IMR-90 (cell line): Measurements from ENCODE around the gene SORCS1. TPM values are rescaled to one million over a fixed set of nuclear protein-coding genes. Genes with fewer than 3 reads are reported as not detected.

Experiments
- ATAC-seq: fragments of 200-7000 bp; cut with Tn5 transposase; 2 replicates; pipeline ENCODE4 v1.9.1; 2020; ENCODE audit warnings: low read depth, mild to moderate bottlenecking, moderate library complexity
- BruUV-seq: library from RNA; stranded (reverse); fragments of 400-500 nt; replicated peaks from 2 replicates; lab custom pipeline; 2021; lab: Mats Ljungman, UMichigan
- CTCF ChIA-PET: fragments of 300-600 bp; formaldehyde crosslinking; extraction: SDS; loops from one replicate; lab custom pipeline; 2021; ENCODE audit warnings: antibody characterized with exemption; lab: Yijun Ruan, JAX
- POLR2A ChIA-PET: fragments of 300-600 bp; sonication (Branson Sonifier 250); formaldehyde crosslinking; loops from one replicate; lab custom pipeline; 2022; ENCODE audit warnings: antibody characterized with exemption; ENCODE audit not compliant: unreplicated experiment; lab: Charles Lee
- DNase-seq: peaks from one replicate; pipeline ENCODE4 v3.0.0; 2013
- H2AFZ ChIP-seq: replicated peaks from 2 replicates; pipeline ENCODE3; 2013; ENCODE audit warnings: low read length, mild to moderate bottlenecking; ENCODE audit not compliant: poor library complexity
- H2AK5ac ChIP-seq: 2 replicates; pipeline ENCODE4 v1.6.1; 2013; ENCODE audit warnings: low read depth, low read length, inconsistent platforms
- H2AK9ac ChIP-seq: replicated peaks from 2 replicates; pipeline ENCODE3; 2013; ENCODE audit warnings: mild to moderate bottlenecking, low read depth, low read length, moderate library complexity; ENCODE audit not compliant: poor library complexity
- H2BK120ac ChIP-seq: 2 replicates; pipeline ENCODE4 v1.6.1; 2013; ENCODE audit warnings: low read depth, low read length, inconsistent platforms
- H2BK15ac ChIP-seq: 3 replicates; pipeline ENCODE4 v1.6.1; 2013; ENCODE audit warnings: low read depth, low read length, inconsistent platforms
- H2BK20ac ChIP-seq: 2 replicates; pipeline ENCODE4 v1.6.1; 2013; ENCODE audit warnings: low read depth, mild to moderate bottlenecking, inconsistent platforms, low read length, moderate library complexity
- H2BK5ac ChIP-seq: 2 replicates; pipeline ENCODE4 v1.6.1; 2013; ENCODE audit warnings: mild to moderate bottlenecking, low read depth, low read length, inconsistent platforms; ENCODE audit not compliant: poor library complexity, severe bottlenecking
- H3K14ac ChIP-seq: replicated peaks from 2 replicates; pipeline ENCODE4 v1.6.1; 2013; ENCODE audit warnings: low read depth, low read length, inconsistent platforms
- H3K18ac ChIP-seq: 2 replicates; pipeline ENCODE4 v1.6.1; 2013; ENCODE audit warnings: low read depth, low read length, control low read depth
- H3K23ac ChIP-seq: 2 replicates; pipeline ENCODE4 v1.6.1; 2013; ENCODE audit warnings: low read depth, low read length, inconsistent platforms
- H3K27ac ChIP-seq: 2 replicates; pipeline ENCODE4 v1.5.1; 2013; ENCODE audit warnings: mild to moderate bottlenecking, control low read depth, low read length; ENCODE audit not compliant: insufficient read depth
- H3K27me3 ChIP-seq: 2 replicates; pipeline ENCODE4 v1.6.1; 2013; ENCODE audit warnings: low read length; ENCODE audit not compliant: control insufficient read depth, insufficient read depth
- H3K36me3 ChIP-seq: 2 replicates; pipeline ENCODE4 v1.6.1; 2013; ENCODE audit warnings: low read length, mixed read lengths; ENCODE audit not compliant: control insufficient read depth, insufficient read depth
- H3K4ac ChIP-seq: 2 replicates; pipeline ENCODE4 v1.6.1; 2013; ENCODE audit warnings: low read depth, low read length, inconsistent platforms
- H3K4me1 ChIP-seq: 2 replicates; pipeline ENCODE4 v1.6.1; 2013; ENCODE audit warnings: low read length, mixed read lengths; ENCODE audit not compliant: control insufficient read depth, insufficient read depth
- H3K4me2 ChIP-seq: 2 replicates; pipeline ENCODE4 v1.6.1; 2013; ENCODE audit warnings: low read depth, mild to moderate bottlenecking, control low read depth, low read length, moderate library complexity
- H3K4me3 ChIP-seq: 2 replicates; pipeline ENCODE4 v1.5.1; 2013; ENCODE audit warnings: low read depth, mild to moderate bottlenecking, control low read depth, low read length, moderate library complexity; ENCODE audit not compliant: insufficient read depth
- H3K56ac ChIP-seq: 2 replicates; pipeline ENCODE4 v1.6.1; 2013; ENCODE audit warnings: low read length, inconsistent platforms; ENCODE audit not compliant: insufficient read depth; ENCODE audit errors: extremely low read depth
- H3K79me1 ChIP-seq, 2 experiments: 2 replicates each; pipeline ENCODE4 v1.6.1; 2013; ENCODE audit warnings: low read length in 2 of 2, inconsistent platforms in 1 of 2, low read depth in 1 of 2
- H3K9ac ChIP-seq: 2 replicates; pipeline ENCODE4 v1.6.1; 2013; ENCODE audit warnings: low read depth, low read length, control low read depth
- H3K9me1 ChIP-seq: 2 replicates; pipeline ENCODE4 v1.6.1; 2013; ENCODE audit warnings: low read length, inconsistent platforms; ENCODE audit not compliant: insufficient read depth
- H3K9me3 ChIP-seq: 2 replicates; pipeline ENCODE4 v1.6.1; 2013; ENCODE audit warnings: low read length; ENCODE audit not compliant: control insufficient read depth, insufficient read depth
- H4K20me1 ChIP-seq: 2 replicates; pipeline ENCODE4 v1.6.1; 2013; ENCODE audit warnings: low read length, inconsistent platforms; ENCODE audit not compliant: insufficient read depth
- H4K5ac ChIP-seq: 2 replicates; pipeline ENCODE4 v1.6.1; 2013; ENCODE audit warnings: mild to moderate bottlenecking, low read depth, low read length, control low read depth
- H4K8ac ChIP-seq, 2 experiments: 2 replicates each; pipeline ENCODE4 v1.6.1; 2013; ENCODE audit warnings: low read depth in 2 of 2, low read length in 2 of 2, control low read depth in 1 of 2, inconsistent platforms in 1 of 2
- H4K91ac ChIP-seq: 2 replicates; pipeline ENCODE4 v1.6.1; 2013; ENCODE audit warnings: low read depth, low read length, inconsistent platforms; ENCODE audit not compliant: insufficient read depth
- BHLHE40 ChIP-seq: fragments of 150-350 bp; IDR thresholded peaks from 2 replicates; pipeline ENCODE4 v1.6.1; 2016; ENCODE audit warnings: mild to moderate bottlenecking, low read depth, low read length
- CEBPB ChIP-seq: IDR thresholded peaks from 2 replicates; pipeline ENCODE4 v1.6.1; 2012; ENCODE audit warnings: low read depth, low read length, improper control_type of control experiment
- CHD1 ChIP-seq: IDR thresholded peaks from 2 replicates; pipeline ENCODE4 v1.6.1; 2012; ENCODE audit warnings: low read depth, low read length, improper control_type of control experiment
- CTCF ChIP-seq: conservative IDR thresholded peaks from 2 replicates; pipeline ENCODE4 v1.5.1; 2012; ENCODE audit warnings: mild to moderate bottlenecking, low read depth, low read length, improper control_type of control experiment
- FOS ChIP-seq: fragments of 150-350 bp; IDR thresholded peaks from 2 replicates; pipeline ENCODE4 v1.6.1; 2016; ENCODE audit warnings: low read depth, low read length
- MAFK ChIP-seq: IDR thresholded peaks from 2 replicates; pipeline ENCODE4 v1.6.1; 2012; ENCODE audit warnings: low read depth, low read length, improper control_type of control experiment
- MAZ ChIP-seq: IDR thresholded peaks from 2 replicates; pipeline ENCODE4 v1.6.1; 2012; ENCODE audit warnings: low read depth, mild to moderate bottlenecking, low read length, improper control_type of control experiment, moderate library complexity, borderline replicate concordance
- MXI1 ChIP-seq: IDR thresholded peaks from 2 replicates; pipeline ENCODE4 v1.6.1; 2012; ENCODE audit warnings: low read depth, mild to moderate bottlenecking, low read length, moderate library complexity, borderline replicate concordance
- NFE2L2 ChIP-seq: fragments of 150-350 bp; IDR thresholded peaks from 2 replicates; pipeline ENCODE4 v1.6.1; 2016; ENCODE audit warnings: low read depth, mild to moderate bottlenecking, low read length
- POLR2A ChIP-seq: IDR thresholded peaks from 2 replicates; pipeline ENCODE4 v1.6.1; 2012; ENCODE audit warnings: mild to moderate bottlenecking, low read depth, low read length
- RAD21 ChIP-seq: IDR thresholded peaks from 2 replicates; pipeline ENCODE4 v1.6.1; 2012; ENCODE audit warnings: low read length, improper control_type of control experiment
- RCOR1 ChIP-seq: IDR thresholded peaks from 2 replicates; pipeline ENCODE4 v1.6.1; 2012; ENCODE audit warnings: mild to moderate bottlenecking, low read length, improper control_type of control experiment; ENCODE audit not compliant: insufficient replicate concordance
- SMC3 ChIP-seq: fragments of 150-350 bp; IDR thresholded peaks from 2 replicates; pipeline ENCODE4 v1.6.1; 2016; ENCODE audit warnings: low read depth, mild to moderate bottlenecking, antibody characterized with exemption, low read length, moderate library complexity
- USF2 ChIP-seq: fragments of 150-350 bp; IDR thresholded peaks from 2 replicates; pipeline ENCODE4 v1.6.1; 2017; ENCODE audit warnings: mild to moderate bottlenecking, antibody characterized with exemption, low read length, low read depth
- WGBS, 2 experiments: methylation state at CpG; one replicate each; pipeline versions ENCODE4 v1.1.5 to v1.1.7; 2013; ENCODE audit warnings: missing lambda C conversion rate in 2 of 2; ENCODE audit not compliant: insufficient read length in 1 of 2; ENCODE audit errors: extremely low coverage in 2 of 2; 5-methylcytosine and 5-hydroxymethylcytosine counted together
- dilution Hi-C: fragments of 300-500 bp; cut with HindIII; formaldehyde crosslinking; loops from one replicate; pipeline ENCODE4 v1.14.3; 2018; ENCODE audit warnings: low sequenced_read_pairs; ENCODE audit not compliant: unreplicated experiment
- in situ Hi-C: fragments of 300-500 bp; cut with MboI; formaldehyde crosslinking; loops from 3 replicates; pipeline ENCODE4 v1.14.3; 2019; ENCODE audit warnings: low sequenced_read_pairs, inconsistent platforms, mixed read lengths
- intact Hi-C: fragments of 100-400 bp; cut with micrococcal nuclease; formaldehyde crosslinking; loops from 2 replicates; pipeline ENCODE4 v1.10.0; 2022
- polyA plus RNA-seq, 3 experiments: library from polyadenylated mRNA; depleted of rRNA; stranded (reverse); fragments of >200 nt; gene quantifications; 2 replicates each; pipeline ENCODE4 v1.2.3, GENCODE V29; 2012; ENCODE audit warnings: low replicate concordance in 1 of 3
- total RNA-seq: library from RNA; depleted of rRNA; stranded (reverse); fragments of >200 nt; gene quantifications from 2 replicates; pipeline ENCODE4 v1.2.3, GENCODE V29; 2012
- TF ChIP-seq, protein P1 (sequence below): fragments of 150-350 bp; IDR thresholded peaks from 2 replicates; pipeline ENCODE4 v1.6.1; 2016; ENCODE audit warnings: low read depth, mild to moderate bottlenecking, low read length, moderate library complexity, borderline replicate concordance

The SORCS1 gene
- total and polyA plus RNA-seq, 2 of the 4 experiments (the other 2 are of a cell fraction): under 0.01 TPM; not detected in 1

DNA sequence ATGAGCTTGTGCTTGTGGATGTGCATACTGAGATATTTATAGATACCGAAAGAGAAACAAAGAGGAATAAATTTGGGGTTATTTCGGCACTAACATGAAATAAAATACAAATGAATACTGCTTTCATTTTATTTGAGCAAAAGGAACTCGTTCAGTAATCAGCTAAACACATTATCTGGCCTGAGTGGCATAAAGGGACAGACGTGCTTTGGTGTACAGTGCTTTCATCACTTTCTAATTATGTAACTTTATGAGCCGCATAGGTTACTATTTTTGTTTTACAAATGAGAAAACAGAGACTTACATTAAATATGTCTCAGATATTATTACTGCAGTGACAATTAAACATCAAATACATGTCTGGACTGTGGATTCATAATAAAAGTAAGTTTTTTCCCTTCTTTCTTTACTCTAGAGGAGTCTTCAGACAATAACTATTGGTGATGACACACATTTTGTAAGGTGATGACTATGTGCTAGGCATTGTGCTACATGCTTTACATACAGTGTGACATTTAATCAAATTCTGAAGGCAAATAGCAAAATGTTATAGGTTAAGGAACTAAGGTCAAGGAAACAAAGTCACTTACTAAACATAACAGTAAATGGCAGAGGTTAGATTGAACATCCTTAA, 503.3 kb downstream of the SORCS1 start:
- no peak overlapping the region for H4K5ac ChIP-seq
- no peaks in the 10 kb centered on the region for H3K4me1 ChIP-seq
- ChIA-PET CTCF (no interaction called here), POLR2A (no interaction called here)
- H2AK5ac ChIP-seq: no peak overlapping the region
- intact Hi-C loops: no loop called here
- H2AK9ac ChIP-seq: no peak overlapping the region
- no peak overlapping the region for H4K8ac ChIP-seq
- WGBS, 2 experiments: no CpG with 5 or more reads among the region's 5 CpGs
- no peak overlapping the region for H3K23ac ChIP-seq
- H4K20me1 ChIP-seq: no peaks in the 10 kb centered on the region
- H3K14ac ChIP-seq: no peak overlapping the region
- H3K27ac ChIP-seq: no peak overlapping the region
- no peaks in the 10 kb centered on the region for H3K27me3 ChIP-seq
- no peak overlapping the region for H2BK120ac ChIP-seq
- H3K9ac ChIP-seq: no peak overlapping the region
- H4K91ac ChIP-seq: no peak overlapping the region
- no TSS peak for BruUV-seq
- no peak overlapping the region for H2BK15ac ChIP-seq
- no peak overlapping the region for H2BK5ac ChIP-seq
- DNase-seq (no peak), ATAC-seq (no peak)
- no peak overlapping the region for H3K4me3 ChIP-seq
- dilution Hi-C loops: no loop called here
- no peak overlapping the region for H3K18ac ChIP-seq
- H3K9me3 ChIP-seq: no peaks in the 10 kb centered on the region
- no peaks in the 10 kb centered on the region for H3K79me1 ChIP-seq
- H2BK20ac ChIP-seq: no peak overlapping the region
- H3K4ac ChIP-seq: no peak overlapping the region
- TF ChIP-seq MAFK: no peak
- TF ChIP-seq RCOR1: no peak
- no peak for TF ChIP-seq NFE2L2
- TF ChIP-seq SMC3: no peak
- TF ChIP-seq, protein P1, sequence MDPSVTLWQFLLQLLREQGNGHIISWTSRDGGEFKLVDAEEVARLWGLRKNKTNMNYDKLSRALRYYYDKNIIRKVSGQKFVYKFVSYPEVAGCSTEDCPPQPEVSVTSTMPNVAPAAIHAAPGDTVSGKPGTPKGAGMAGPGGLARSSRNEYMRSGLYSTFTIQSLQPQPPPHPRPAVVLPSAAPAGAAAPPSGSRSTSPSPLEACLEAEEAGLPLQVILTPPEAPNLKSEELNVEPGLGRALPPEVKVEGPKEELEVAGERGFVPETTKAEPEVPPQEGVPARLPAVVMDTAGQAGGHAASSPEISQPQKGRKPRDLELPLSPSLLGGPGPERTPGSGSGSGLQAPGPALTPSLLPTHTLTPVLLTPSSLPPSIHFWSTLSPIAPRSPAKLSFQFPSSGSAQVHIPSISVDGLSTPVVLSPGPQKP: no peak
- no peak for TF ChIP-seq CEBPB
- TF ChIP-seq CHD1: no peak
- no peak for TF ChIP-seq BHLHE40
- no peak for TF ChIP-seq FOS
- no peak for TF ChIP-seq CTCF
- TF ChIP-seq RAD21: no peak
- no peak for TF ChIP-seq MXI1
- TF ChIP-seq MAZ: no peak
- no peak for TF ChIP-seq POLR2A
- TF ChIP-seq USF2: no peak
- no peaks in the 10 kb centered on the region for H3K36me3 ChIP-seq
- in situ Hi-C loops: no loop called here
- H3K56ac ChIP-seq: no peak overlapping the region
- no peak overlapping the region for H2AFZ ChIP-seq
- no peaks in the 10 kb centered on the region for H3K9me1 ChIP-seq
- H3K4me2 ChIP-seq: no peak overlapping the region
